Endodermal cell (in vitro differentiated cells): Measurements from ENCODE around the gene CD70. TPM values are rescaled to one million over a fixed set of nuclear protein-coding genes. Genes with fewer than 3 reads are reported as not detected.
A peak's percentile ranks its signal among the peaks of the same experiment; 100 is the strongest.
"Not testable (repeated sequence)": the region's sequence is repeated elsewhere in the genome, so short reads cannot be mapped to it uniquely, and the experiment has no call there.

ENCODE experiments used
- DNase-seq: peaks from one replicate; pipeline ENCODE4 v3.0.0-alpha.2; 2017
- H3K27ac ChIP-seq: 2 replicates; pipeline ENCODE4 v1.5.1; 2013; ENCODE audit warnings: mild to moderate bottlenecking, low read depth, low read length, moderate library complexity
- H3K27me3 ChIP-seq: 2 replicates; pipeline ENCODE4 v1.6.1; 2013; ENCODE audit warnings: mild to moderate bottlenecking, low read length, moderate library complexity; ENCODE audit not compliant: insufficient read depth, control insufficient read depth, poor library complexity, severe bottlenecking
- H3K36me3 ChIP-seq: 2 replicates; pipeline ENCODE4 v1.7.0; 2013; ENCODE audit warnings: mild to moderate bottlenecking, low read length, moderate library complexity; ENCODE audit not compliant: control insufficient read depth, insufficient read depth
- H3K4me1 ChIP-seq: one replicate; pipeline ENCODE4 v1.7.0; 2013; ENCODE audit warnings: low read length; ENCODE audit not compliant: control insufficient read depth, insufficient read depth
- H3K4me3 ChIP-seq: 2 replicates; pipeline ENCODE4 v1.5.1; 2013; ENCODE audit warnings: mild to moderate bottlenecking, low read length, moderate library complexity
- H3K9ac ChIP-seq: 2 replicates; pipeline ENCODE4 v1.6.1; 2013; ENCODE audit warnings: mild to moderate bottlenecking, low read length, moderate library complexity; ENCODE audit not compliant: poor library complexity, severe bottlenecking; ENCODE audit errors: extremely low read depth
- H3K9me3 ChIP-seq: 2 replicates; pipeline ENCODE4 v1.6.1; 2013; ENCODE audit warnings: mild to moderate bottlenecking, low read length, moderate library complexity; ENCODE audit not compliant: control insufficient read depth
- H3K27ac Mint-ChIP-seq: 2 replicates; pipeline ENCODE4 v1.8.0; 2020; ENCODE audit warnings: mixed read lengths
- H3K27me3 Mint-ChIP-seq: 2 replicates; pipeline ENCODE4 v1.8.0; 2021; ENCODE audit warnings: mild to moderate bottlenecking, mixed read lengths; ENCODE audit not compliant: insufficient read depth
- H3K36me3 Mint-ChIP-seq: 2 replicates; pipeline ENCODE4 v1.8.0; 2020; ENCODE audit warnings: low read depth, mixed read lengths
- H3K4me1 Mint-ChIP-seq: 2 replicates; pipeline ENCODE4 v1.8.0; 2020; ENCODE audit warnings: mixed read lengths
- H3K4me3 Mint-ChIP-seq: 2 replicates; pipeline ENCODE4 v1.8.0; 2020; ENCODE audit warnings: mild to moderate bottlenecking, moderate library complexity, mixed read lengths
- H3K9me3 Mint-ChIP-seq: 2 replicates; pipeline ENCODE4 v1.8.0; 2020; ENCODE audit warnings: mild to moderate bottlenecking, mixed read lengths
- CTCF ChIP-seq: fragments of 200-600 bp; sonication (generic); conservative IDR thresholded peaks from 2 replicates; pipeline ENCODE4 v1.5.0; 2021; ENCODE audit warnings: antibody characterized with exemption, mild to moderate bottlenecking
- WGBS, 2 experiments: methylation state at CpG; one replicate each; pipeline versions ENCODE4 v1.1.5 to v1.1.7; 2013; ENCODE audit warnings: missing lambda C conversion rate in 2 of 2, mixed read lengths in 1 of 2; ENCODE audit not compliant: insufficient coverage in 1 of 2, insufficient read length in 1 of 2; 5-methylcytosine and 5-hydroxymethylcytosine counted together
- total RNA-seq, 2 donors: library from RNA; stranded (reverse); fragmentation: NEBNext Ultra II Directional in 1 of 2; extraction: Animal tissue kit (Norgen Biotek cat#: 25700) in 1 of 2; gene quantifications; 2 replicates in 1 of 2; 3 replicates in 1 of 2; pipeline ENCODE4 v1.2.1, GENCODE V29; 2021

CD70 gene
- total RNA-seq, 2 donors from 2014 or later, result 0.92 to 1.8 TPM

- peaks cover 35% of the 10 kb centered on the region for H3K9me3 Mint-ChIP-seq
- H3K27me3 Mint-ChIP-seq, H3K27me3 ChIP-seq, H3K9ac ChIP-seq, H3K4me1 ChIP-seq, H3K4me3 ChIP-seq, H3K36me3 Mint-ChIP-seq, H3K27ac Mint-ChIP-seq, H3K4me1 Mint-ChIP-seq, H3K4me3 Mint-ChIP-seq, H3K27ac ChIP-seq, H3K36me3 ChIP-seq: not testable (repeated sequence)
- peaks cover 30% of the 10 kb centered on the region for H3K9me3 ChIP-seq
- WGBS, 2 experiments, result 61 to 63% methylated on average over 18 to 26 of the region's 26 CpGs
- TF ChIP-seq CTCF, result peak; percentile 83
- peak; percentile 90 for DNase-seq
Observed at GRCh38 chr19:6632747-6633455, 42.0 kb upstream of the CD70 start.

GRCh38 chr19:6632002-6632621 is 41.2 kb upstream of the CD70 start:
- 58 to 59% methylated on average over 10 to 12 of the region's 12 CpGs for WGBS, 2 experiments

GRCh38 chr19:6626764-6627163 is 35.8 kb upstream of the CD70 start:
- no peaks in the 10 kb centered on the region for H3K27me3 ChIP-seq
- Mint-ChIP-seq H3K4me3 (no peak overlapping the region), H3K4me1 (no peaks in the 10 kb centered on the region), H3K27ac (no peak overlapping the region), H3K9me3 (peaks cover 78% of the 10 kb centered on the region), H3K27me3 (peaks cover 5% of the 10 kb centered on the region), H3K36me3 (peaks cover 5% of the 10 kb centered on the region)
- H3K4me3 ChIP-seq, result peak overlapping the region; percentile 53
- H3K9ac ChIP-seq, result no peak overlapping the region
- H3K9me3 ChIP-seq, result peaks cover 67% of the 10 kb centered on the region
- H3K4me1 ChIP-seq, result no peaks in the 10 kb centered on the region
- no peak for DNase-seq
- no peak for TF ChIP-seq CTCF
- H3K27ac ChIP-seq, result no peak overlapping the region
- no peaks in the 10 kb centered on the region for H3K36me3 ChIP-seq

More at GRCh38 chr19:6632002-6632621, 41.2 kb upstream of the CD70 start:
- Mint-ChIP-seq H3K36me3 (peaks cover 3% of the 10 kb centered on the region), H3K4me3 (no peak overlapping the region), H3K27me3 (peaks cover 9% of the 10 kb centered on the region), H3K27ac (no peak overlapping the region), H3K4me1 (no peaks in the 10 kb centered on the region), H3K9me3 (peaks cover 41% of the 10 kb centered on the region)
- Histone ChIP-seq H3K4me3 (no peak overlapping the region), H3K9ac (no peak overlapping the region), H3K27ac (no peak overlapping the region), H3K36me3 (no peaks in the 10 kb centered on the region), H3K9me3 (peaks cover 37% of the 10 kb centered on the region), H3K27me3 (no peaks in the 10 kb centered on the region), H3K4me1 (no peaks in the 10 kb centered on the region)
- TF ChIP-seq CTCF, result peak; percentile 90
- DNase-seq, result peak; percentile 88
